ENCODE results near the gene VAMP8. TPM values are rescaled to one million over a fixed set of nuclear protein-coding genes. Genes with fewer than 3 reads are reported as not detected.
A peak's percentile ranks its signal among the peaks of the same experiment; 100 is the strongest.
"Not testable (repeated sequence)": the region's sequence is repeated elsewhere in the genome, so short reads cannot be mapped to it uniquely, and the experiment has no call there.

Gene VAMP8
- total and polyA plus RNA-seq, 2 donors (not counting 3 experiments of a cell fraction or from before 2014, with no cell fraction given) = 39.0 to 68.7 TPM

DNA sequence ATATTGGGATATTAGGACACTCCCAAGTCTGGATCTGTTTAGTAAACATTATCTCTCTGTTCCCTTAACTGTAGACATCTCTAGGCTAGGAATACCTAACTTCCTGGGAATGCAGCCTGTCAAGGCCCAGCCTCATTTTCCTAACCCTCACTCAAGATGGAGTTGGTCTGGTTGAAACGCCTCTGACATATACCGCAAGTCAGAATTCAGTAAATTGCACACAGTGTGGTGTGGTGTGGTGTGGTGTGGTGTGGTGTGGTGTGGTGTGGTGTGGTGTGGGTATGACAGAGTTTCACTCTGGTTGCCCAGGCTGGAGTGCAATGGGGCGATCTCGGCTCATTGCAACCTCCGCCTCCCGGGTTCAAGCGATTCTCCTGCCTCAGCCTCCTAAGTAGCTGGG is 37.4 kb downstream of the VAMP8 start:
- H3K4me3 ChIP-seq (replicated peaks in 1 of 3; ENCODE audit: insufficient read depth in 1 of 3, low read depth in 1 of 3, low read length in 3 of 3); BruUV-seq (replicated peaks); H3K9me3 ChIP-seq (replicated peaks; ENCODE audit: control insufficient read depth, insufficient read depth, low read length); H2AFZ ChIP-seq (ENCODE audit: low read depth, low read length); H4K20me1 ChIP-seq (replicated peaks; ENCODE audit: control insufficient read depth, extremely low read depth, insufficient read depth, low read length); H3K27me3 ChIP-seq (ENCODE audit: control insufficient read depth in 2 of 2, insufficient read depth in 2 of 2, low read length in 2 of 2); H3K9me1 ChIP-seq (replicated peaks; ENCODE audit: control insufficient read depth, extremely low read depth, insufficient read depth, low read length); CTCF ChIA-PET; H3K27ac ChIP-seq (ENCODE audit: insufficient read depth, low read depth, low read length); FAIRE-seq; H3K36me3 ChIP-seq (ENCODE audit: control insufficient read depth in 2 of 2, extremely low read depth in 1 of 2, insufficient read depth in 2 of 2, low read length in 2 of 2); H3K9ac ChIP-seq (replicated peaks; ENCODE audit: extremely low read depth, insufficient read depth, low read length); H3K4me2 ChIP-seq (ENCODE audit: insufficient read depth, low read length); POLR2A ChIA-PET; dilution Hi-C loops (cut with MboI; ENCODE audit: extremely low pct_ligation_motif_present, low sequenced_read_pairs); DNase-seq (ENCODE audit: low read depth, low spot score): not testable (repeated sequence)
- intact Hi-C loops (cut with micrococcal nuclease) = loop anchor here (5.0 kb wide), 1 partner anchor 192 kb away; no protein-coding TSS in a partner anchor
- Histone ChIP-seq H3K79me2 (ENCODE audit: control insufficient read depth, insufficient read depth, low read length) (peaks cover 48% of the 10 kb centered on the region), H3K4me1 (ENCODE audit: control insufficient read depth, extremely low read depth, insufficient read depth, low read length) (peaks cover 17% of the 10 kb centered on the region)

DNA sequence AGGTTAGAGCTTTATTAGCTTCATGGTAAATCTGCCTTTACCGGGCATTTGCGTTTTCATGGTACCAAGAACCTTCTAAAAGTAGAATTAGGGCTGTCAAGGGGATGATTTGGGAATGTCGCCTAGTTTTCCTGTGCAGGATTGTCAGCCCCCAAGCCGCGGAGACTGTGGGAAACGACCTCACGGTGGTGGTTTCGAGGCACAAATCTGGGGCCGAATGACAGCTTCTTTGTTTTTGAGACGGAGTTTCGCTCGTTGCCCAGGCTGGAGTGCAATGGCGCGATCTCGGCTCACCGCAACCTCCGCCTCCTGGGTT is 38.0 kb downstream of the VAMP8 start:
- BruUV-seq (replicated peaks) = no TSS peak
- Histone ChIP-seq H3K4me2 (ENCODE audit: insufficient read depth, low read length) (no peak overlapping the region), H2AFZ (ENCODE audit: low read depth, low read length) (no peak overlapping the region), H3K79me2 (ENCODE audit: control insufficient read depth, insufficient read depth, low read length) (peaks cover 49% of the 10 kb centered on the region), H3K4me1 (ENCODE audit: control insufficient read depth, extremely low read depth, insufficient read depth, low read length) (peaks cover 17% of the 10 kb centered on the region), H3K4me3 (replicated peaks in 1 of 3; ENCODE audit: insufficient read depth in 1 of 3, low read depth in 1 of 3, low read length in 3 of 3) (no peak overlapping the region), H3K27ac (ENCODE audit: insufficient read depth, low read depth, low read length) (no peak overlapping the region), H3K9me1 (replicated peaks; ENCODE audit: control insufficient read depth, extremely low read depth, insufficient read depth, low read length) (no peaks in the 10 kb centered on the region), H3K27me3 (ENCODE audit: control insufficient read depth in 2 of 2, insufficient read depth in 2 of 2, low read length in 2 of 2) (no peaks in the 10 kb centered on the region), H3K9me3 (replicated peaks; ENCODE audit: control insufficient read depth, insufficient read depth, low read length) (no peaks in the 10 kb centered on the region), H3K36me3 (ENCODE audit: control insufficient read depth in 2 of 2, extremely low read depth in 1 of 2, insufficient read depth in 2 of 2, low read length in 2 of 2) (peaks cover 2 to 4% of the 10 kb centered on the region in 2 experiments), H4K20me1 (replicated peaks; ENCODE audit: control insufficient read depth, extremely low read depth, insufficient read depth, low read length) (no peaks in the 10 kb centered on the region), H3K9ac (replicated peaks; ENCODE audit: extremely low read depth, insufficient read depth, low read length) (no peak overlapping the region)
- intact Hi-C loops (cut with micrococcal nuclease) = loop anchor here (5.0 kb wide), 1 partner anchor 193 kb away; no protein-coding TSS in a partner anchor
- no peak for DNase-seq (ENCODE audit: low read depth, low spot score)
- dilution Hi-C loops (cut with MboI; ENCODE audit: extremely low pct_ligation_motif_present, low sequenced_read_pairs) = no loop called here
- ChIA-PET POLR2A (no interaction called here), CTCF (interaction anchor here (1.2 to 1.4 kb wide), 2 partner anchors 22 to 110 kb away, joined by 3 to 9 read pairs; no protein-coding TSS in a partner anchor)
- FAIRE-seq = no peak
- TF ChIP-seq POLR2A (IDR thresholded peaks at IDR 0.05; ENCODE audit: low read depth, low read length) (no peak), EZH2 (IDR thresholded peaks at IDR 0.05; ENCODE audit: borderline replicate concordance, low read depth, low read length, severe bottlenecking) (no peak), POLR2AphosphoS5 (IDR thresholded peaks at IDR 0.05; ENCODE audit: insufficient read depth, low read depth, low read length) (no peak), GATA2 (IDR thresholded peaks at IDR 0.05; ENCODE audit: insufficient read depth, insufficient read length, low read depth, low read length) (no peak), JUN (IDR thresholded peaks at IDR 0.05; ENCODE audit: borderline replicate concordance, insufficient read depth, insufficient read length, low read depth) (no peak), FOS (IDR thresholded peaks at IDR 0.05; ENCODE audit: borderline replicate concordance, insufficient read depth, low read length) (no peak), MYC (IDR thresholded peaks at IDR 0.05; ENCODE audit: low read depth, low read length) (no peak)
- TF ChIP-seq, protein P1, sequence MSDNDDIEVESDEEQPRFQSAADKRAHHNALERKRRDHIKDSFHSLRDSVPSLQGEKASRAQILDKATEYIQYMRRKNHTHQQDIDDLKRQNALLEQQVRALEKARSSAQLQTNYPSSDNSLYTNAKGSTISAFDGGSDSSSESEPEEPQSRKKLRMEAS (IDR thresholded peaks at IDR 0.05; ENCODE audit: insufficient read depth, insufficient read length) = no peak
- TF ChIP-seq, protein P2, sequence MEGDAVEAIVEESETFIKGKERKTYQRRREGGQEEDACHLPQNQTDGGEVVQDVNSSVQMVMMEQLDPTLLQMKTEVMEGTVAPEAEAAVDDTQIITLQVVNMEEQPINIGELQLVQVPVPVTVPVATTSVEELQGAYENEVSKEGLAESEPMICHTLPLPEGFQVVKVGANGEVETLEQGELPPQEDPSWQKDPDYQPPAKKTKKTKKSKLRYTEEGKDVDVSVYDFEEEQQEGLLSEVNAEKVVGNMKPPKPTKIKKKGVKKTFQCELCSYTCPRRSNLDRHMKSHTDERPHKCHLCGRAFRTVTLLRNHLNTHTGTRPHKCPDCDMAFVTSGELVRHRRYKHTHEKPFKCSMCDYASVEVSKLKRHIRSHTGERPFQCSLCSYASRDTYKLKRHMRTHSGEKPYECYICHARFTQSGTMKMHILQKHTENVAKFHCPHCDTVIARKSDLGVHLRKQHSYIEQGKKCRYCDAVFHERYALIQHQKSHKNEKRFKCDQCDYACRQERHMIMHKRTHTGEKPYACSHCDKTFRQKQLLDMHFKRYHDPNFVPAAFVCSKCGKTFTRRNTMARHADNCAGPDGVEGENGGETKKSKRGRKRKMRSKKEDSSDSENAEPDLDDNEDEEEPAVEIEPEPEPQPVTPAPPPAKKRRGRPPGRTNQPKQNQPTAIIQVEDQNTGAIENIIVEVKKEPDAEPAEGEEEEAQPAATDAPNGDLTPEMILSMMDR (IDR thresholded peaks at IDR 0.05; ENCODE audit: extremely low read depth in 1 of 2, insufficient read depth in 1 of 2, low read depth in 1 of 2, low read length in 2 of 2) = no peak

DNA sequence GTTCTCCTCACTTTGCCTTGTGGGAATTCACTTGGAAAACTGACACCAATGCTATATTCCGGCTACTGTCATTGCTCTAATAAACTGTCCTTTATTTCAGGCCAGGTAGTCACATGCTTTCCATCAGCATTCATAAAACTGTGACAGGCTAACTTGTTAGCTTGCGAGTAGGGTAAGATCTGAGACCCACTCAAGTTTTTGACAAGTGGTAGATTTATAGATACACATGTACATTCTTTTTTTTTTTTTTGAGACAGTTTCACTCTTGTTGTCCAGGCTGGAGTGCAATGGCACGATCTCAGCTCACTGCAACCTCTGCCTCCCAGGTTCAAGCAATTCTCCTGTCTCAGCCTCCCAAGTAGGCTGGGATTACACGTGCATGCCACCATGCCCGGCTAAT is 40.3 kb downstream of the VAMP8 start:
- intact Hi-C loops (cut with micrococcal nuclease) = loop anchor here (2.0 to 5.0 kb wide), 3 partner anchors 33 to 195 kb away; partner anchors contain the start of gene VAMP5
- H3K27ac ChIP-seq (ENCODE audit: insufficient read depth, low read depth, low read length); H3K4me3 ChIP-seq (replicated peaks in 1 of 3; ENCODE audit: insufficient read depth in 1 of 3, low read depth in 1 of 3, low read length in 3 of 3); H4K20me1 ChIP-seq (replicated peaks; ENCODE audit: control insufficient read depth, extremely low read depth, insufficient read depth, low read length); H3K4me1 ChIP-seq (ENCODE audit: control insufficient read depth, extremely low read depth, insufficient read depth, low read length); FAIRE-seq; DNase-seq (ENCODE audit: low read depth, low spot score); dilution Hi-C loops (cut with MboI; ENCODE audit: extremely low pct_ligation_motif_present, low sequenced_read_pairs); H3K27me3 ChIP-seq (ENCODE audit: control insufficient read depth in 2 of 2, insufficient read depth in 2 of 2, low read length in 2 of 2); H2AFZ ChIP-seq (ENCODE audit: low read depth, low read length); H3K9me3 ChIP-seq (replicated peaks; ENCODE audit: control insufficient read depth, insufficient read depth, low read length); H3K9me1 ChIP-seq (replicated peaks; ENCODE audit: control insufficient read depth, extremely low read depth, insufficient read depth, low read length); BruUV-seq (replicated peaks): not testable (repeated sequence)
- H3K36me3 ChIP-seq (ENCODE audit: control insufficient read depth in 2 of 2, extremely low read depth in 1 of 2, insufficient read depth in 2 of 2, low read length in 2 of 2) = peaks cover 9 to 13% of the 10 kb centered on the region in 2 experiments
- H3K4me2 ChIP-seq (ENCODE audit: insufficient read depth, low read length) = peak overlapping the region; percentile 44
- H3K9ac ChIP-seq (replicated peaks; ENCODE audit: extremely low read depth, insufficient read depth, low read length) = peak overlapping the region; percentile 99
- ChIA-PET CTCF (interaction anchor here (8.8 kb wide), 1 partner anchor 18 kb away, joined by 74 read pairs; no protein-coding TSS in a partner anchor), POLR2A (interaction anchor here (0.7 kb wide), 1 partner anchor 100 kb away, joined by 3 read pairs; no protein-coding TSS in a partner anchor)
- H3K79me2 ChIP-seq (ENCODE audit: control insufficient read depth, insufficient read depth, low read length) = peaks cover 49% of the 10 kb centered on the region

All from endothelial cell of umbilical vein (primary cell).